ENCODE data around the gene BIRC5.
"Not testable (repeated sequence)": the region's sequence is repeated elsewhere in the genome, so short reads cannot be mapped to it uniquely, and the experiment has no call there.

The BIRC5 gene

GRCh38 chr17:78223765-78224164 is 9.7 kb downstream of the BIRC5 start:
- FAIRE-seq (no peak), DNase-seq (ENCODE audit: insufficient read length, low spot score) (no peak)

- no peak for DNase-seq (ENCODE audit: insufficient read length, low spot score)
- no peak for FAIRE-seq
Measured at GRCh38 chr17:78224231-78225087, 10.4 kb downstream of the BIRC5 start.

GRCh38 chr17:78225088-78225865 is 11.2 kb downstream of the BIRC5 start:
- FAIRE-seq, result no peak
- DNase-seq (ENCODE audit: insufficient read length, low spot score), result no peak

GRCh38 chr17:78226055-78226758 is 12.2 kb downstream of the BIRC5 start:
- DNase-seq (ENCODE audit: insufficient read length, low spot score) (no peak), FAIRE-seq (no peak)

GRCh38 chr17:78226759-78227454 is 12.9 kb downstream of the BIRC5 start:
- peak; percentile 40 for FAIRE-seq
- DNase-seq (ENCODE audit: insufficient read length, low spot score), result no peak

- no peak for DNase-seq (ENCODE audit: insufficient read length, low spot score)
- no peak for FAIRE-seq
Measured at GRCh38 chr17:78227455-78227916, 13.4 kb downstream of the BIRC5 start.

- DNase-seq (ENCODE audit: insufficient read length, low spot score) (no peak), FAIRE-seq (no peak)
Measured at GRCh38 chr17:78228176-78228575, 14.1 kb downstream of the BIRC5 start.

GRCh38 chr17:78230252-78230962 is 16.4 kb downstream of the BIRC5 start:
- FAIRE-seq (no peak), DNase-seq (ENCODE audit: insufficient read length, low spot score) (no peak)

- DNase-seq (ENCODE audit: insufficient read length, low spot score) (no peak), FAIRE-seq (no peak)
Measured at GRCh38 chr17:78230996-78231935, 17.2 kb downstream of the BIRC5 start, which contains the start of gene TMEM235. TSS of gene TMEM235 (plus strand) at chr17:78231631. CDS start at chr17:78232024, 393 bp downstream.

GRCh38 chr17:78231991-78232858 is 18.2 kb downstream of the BIRC5 start:
- no peak for DNase-seq (ENCODE audit: insufficient read length, low spot score)

GRCh38 chr17:78232859-78233173 is 18.8 kb downstream of the BIRC5 start:
- DNase-seq (ENCODE audit: insufficient read length, low spot score) (no peak), FAIRE-seq (peak; percentile 85)

More at GRCh38 chr17:78231991-78232858, 18.2 kb downstream of the BIRC5 start:
- FAIRE-seq, result no peak

- no peak for FAIRE-seq
- no peak for DNase-seq (ENCODE audit: insufficient read length, low spot score)
Measured at GRCh38 chr17:78233678-78234077, 19.6 kb downstream of the BIRC5 start.

GRCh38 chr17:78234261-78234865 is 20.3 kb downstream of the BIRC5 start:
- DNase-seq (ENCODE audit: insufficient read length, low spot score), result no peak

GRCh38 chr17:78235022-78235421 is 21.0 kb downstream of the BIRC5 start:
- not testable (repeated sequence) for DNase-seq (ENCODE audit: insufficient read length, low spot score); FAIRE-seq

More at GRCh38 chr17:78234261-78234865, 20.3 kb downstream of the BIRC5 start:
- FAIRE-seq, result peak; percentile 26

- DNase-seq (ENCODE audit: insufficient read length, low spot score) (no peak), FAIRE-seq (no peak)
Measured at GRCh38 chr17:78235885-78236284, 21.8 kb downstream of the BIRC5 start.

- FAIRE-seq (no peak), DNase-seq (ENCODE audit: insufficient read length, low spot score) (no peak)
Measured at GRCh38 chr17:78236362-78237127, 22.5 kb downstream of the BIRC5 start.
